Panc1 (cell line): Measurements from ENCODE around the gene ICA1. TPM values are rescaled to one million over a fixed set of nuclear protein-coding genes. Genes with fewer than 3 reads are reported as not detected.

Experiments used
- ATAC-seq: fragments of 200-7000 bp; cut with Tn5 transposase; 2 replicates; pipeline ENCODE4 v1.9.1; 2020; ENCODE audit warnings: mild to moderate bottlenecking, moderate library complexity
- BruUV-seq: library from RNA; stranded (reverse); fragments of 400-500 nt; replicated peaks from 2 replicates; lab custom pipeline; 2021; lab: Mats Ljungman, UMichigan
- CTCF ChIA-PET: fragments of 300-600 bp; sonication (Branson Sonifier 250); formaldehyde crosslinking; loops from one replicate; lab custom pipeline; 2022; ENCODE audit warnings: antibody characterized with exemption; lab: Charles Lee
- POLR2A ChIA-PET: fragments of 300-600 bp; sonication (Branson Sonifier 250); formaldehyde crosslinking; loops from one replicate; lab custom pipeline; 2022; ENCODE audit warnings: antibody characterized with exemption; lab: Charles Lee
- DNase-seq: peaks from one replicate; pipeline ENCODE4 v3.0.0-alpha.2; 2010; ENCODE audit warnings: low read depth, low spot score
- H3K27ac ChIP-seq: 2 replicates; pipeline ENCODE4 v1.5.1; 2011; ENCODE audit warnings: mild to moderate bottlenecking, low read length, inconsistent platforms
- H3K27me3 ChIP-seq: fragments of 200-500 bp; sonication (Bioruptor generic); 2 replicates; pipeline ENCODE4 v1.6.0; 2014; ENCODE audit warnings: low read length, inconsistent platforms; ENCODE audit not compliant: control insufficient read depth, insufficient read depth
- H3K36me3 ChIP-seq: fragments of 200-500 bp; sonication (Bioruptor generic); 2 replicates; pipeline ENCODE4 v1.5.1; 2014; ENCODE audit warnings: inconsistent platforms, mild to moderate bottlenecking, low read length, moderate library complexity; ENCODE audit not compliant: control insufficient read depth, insufficient read depth
- H3K4me1 ChIP-seq: 2 replicates; pipeline ENCODE4 v1.5.1; 2011; ENCODE audit warnings: inconsistent platforms, mild to moderate bottlenecking, low read length, moderate library complexity; ENCODE audit not compliant: control insufficient read depth, insufficient read depth
- H3K4me3 ChIP-seq, 2 experiments: 2 replicates each; pipeline ENCODE4 v1.5.1; 2011 to 2012; ENCODE audit warnings: low read depth in 2 of 2, low read length in 2 of 2, mild to moderate bottlenecking in 2 of 2, inconsistent platforms in 1 of 2, moderate library complexity in 1 of 2
- H3K9me3 ChIP-seq: fragments of 200-500 bp; sonication (Bioruptor generic); 2 replicates; pipeline ENCODE4 v1.5.1; 2014; ENCODE audit warnings: low read depth, mild to moderate bottlenecking, inconsistent platforms, low read length, moderate library complexity; ENCODE audit not compliant: control insufficient read depth, insufficient read depth
- POLR2AphosphoS5 ChIP-seq: IDR thresholded peaks from 2 replicates; pipeline ENCODE4 v1.6.1; 2012; ENCODE audit warnings: mild to moderate bottlenecking, low read depth, low read length, moderate library complexity
- REST ChIP-seq, 2 experiments: IDR thresholded peaks; 2 replicates each; pipeline ENCODE4 v1.6.1; 2011 to 2012; ENCODE audit warnings: low read depth in 2 of 2, control low read depth in 1 of 2, low read length in 1 of 2, mild to moderate bottlenecking in 1 of 2, moderate library complexity in 1 of 2; ENCODE audit not compliant: insufficient read depth in 1 of 2
- SIN3A ChIP-seq: IDR thresholded peaks from 2 replicates; pipeline ENCODE4 v1.6.1; 2012; ENCODE audit warnings: low read depth, mild to moderate bottlenecking, low read length, moderate library complexity, borderline replicate concordance; ENCODE audit not compliant: insufficient read depth
- TCF7L2 ChIP-seq: IDR thresholded peaks from 2 replicates; pipeline ENCODE4 v1.6.1; 2011; ENCODE audit warnings: mild to moderate bottlenecking, low read depth, low read length, inconsistent platforms
- in situ Hi-C: cut with HindIII; loops from 2 replicates; pipeline ENCODE4 v1.10.0; 2016; ENCODE audit warnings: low sequenced_read_pairs, low pct_unique_long_range_greater_than_20kb
- intact Hi-C: fragments of 100-400 bp; cut with micrococcal nuclease; formaldehyde crosslinking; loops from one replicate; pipeline ENCODE4 v1.10.0; 2022; ENCODE audit not compliant: unreplicated experiment
- total RNA-seq: library from RNA; stranded (reverse); gene quantifications from one replicate; pipeline ENCODE4 v1.2.1, GENCODE V29; 2021; ENCODE audit not compliant: unreplicated experiment
- TF ChIP-seq, protein P1 (sequence below): fragments of 450-650 bp; IDR thresholded peaks from 2 replicates; pipeline ENCODE4 v1.5.1; 2017; ENCODE audit warnings: mild to moderate bottlenecking

Gene ICA1
- total RNA-seq, 1 experiment from 2014 or later, result 1.1 TPM

DNA sequence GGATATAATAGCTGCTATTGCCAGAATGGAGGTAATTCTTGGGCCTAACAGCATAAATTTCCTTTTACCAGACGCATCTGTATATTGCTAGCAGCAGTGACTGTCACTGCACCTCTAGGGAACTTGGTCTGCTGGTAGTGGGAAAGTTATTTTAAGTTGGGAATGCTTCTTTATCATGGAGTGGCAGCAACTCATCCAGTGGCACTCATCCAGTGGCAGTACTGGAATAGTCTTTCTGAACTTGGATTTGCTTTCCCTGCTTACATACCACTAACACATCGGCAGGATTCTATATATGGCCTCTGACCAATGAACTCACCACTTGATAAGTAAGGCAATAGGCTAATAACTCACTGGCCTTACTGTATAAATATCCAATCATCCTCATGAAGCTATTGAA, 22.0 kb upstream of the ICA1 start:
- in situ Hi-C loops, result no loop called here
- no TSS peak for BruUV-seq
- H3K27ac ChIP-seq, result no peak overlapping the region
- no peaks in the 10 kb centered on the region for H3K36me3 ChIP-seq
- TF ChIP-seq SIN3A (no peak), REST (IDR thresholded peaks at IDR 0.05; ENCODE audit: insufficient read depth in 1 of 2, low read depth in 2 of 2, low read length in 1 of 2) (no peak), POLR2AphosphoS5 (no peak), TCF7L2 (no peak)
- TF ChIP-seq, protein P1, sequence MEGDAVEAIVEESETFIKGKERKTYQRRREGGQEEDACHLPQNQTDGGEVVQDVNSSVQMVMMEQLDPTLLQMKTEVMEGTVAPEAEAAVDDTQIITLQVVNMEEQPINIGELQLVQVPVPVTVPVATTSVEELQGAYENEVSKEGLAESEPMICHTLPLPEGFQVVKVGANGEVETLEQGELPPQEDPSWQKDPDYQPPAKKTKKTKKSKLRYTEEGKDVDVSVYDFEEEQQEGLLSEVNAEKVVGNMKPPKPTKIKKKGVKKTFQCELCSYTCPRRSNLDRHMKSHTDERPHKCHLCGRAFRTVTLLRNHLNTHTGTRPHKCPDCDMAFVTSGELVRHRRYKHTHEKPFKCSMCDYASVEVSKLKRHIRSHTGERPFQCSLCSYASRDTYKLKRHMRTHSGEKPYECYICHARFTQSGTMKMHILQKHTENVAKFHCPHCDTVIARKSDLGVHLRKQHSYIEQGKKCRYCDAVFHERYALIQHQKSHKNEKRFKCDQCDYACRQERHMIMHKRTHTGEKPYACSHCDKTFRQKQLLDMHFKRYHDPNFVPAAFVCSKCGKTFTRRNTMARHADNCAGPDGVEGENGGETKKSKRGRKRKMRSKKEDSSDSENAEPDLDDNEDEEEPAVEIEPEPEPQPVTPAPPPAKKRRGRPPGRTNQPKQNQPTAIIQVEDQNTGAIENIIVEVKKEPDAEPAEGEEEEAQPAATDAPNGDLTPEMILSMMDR, result no peak
- ChIA-PET CTCF (no interaction called here), POLR2A (no interaction called here)
- H3K4me1 ChIP-seq, result no peaks in the 10 kb centered on the region
- H3K9me3 ChIP-seq, result no peaks in the 10 kb centered on the region
- ATAC-seq, result no peak
- intact Hi-C loops, result no loop called here
- DNase-seq, result no peak
- no peak overlapping the region for H3K4me3 ChIP-seq
- H3K27me3 ChIP-seq, result no peaks in the 10 kb centered on the region

DNA sequence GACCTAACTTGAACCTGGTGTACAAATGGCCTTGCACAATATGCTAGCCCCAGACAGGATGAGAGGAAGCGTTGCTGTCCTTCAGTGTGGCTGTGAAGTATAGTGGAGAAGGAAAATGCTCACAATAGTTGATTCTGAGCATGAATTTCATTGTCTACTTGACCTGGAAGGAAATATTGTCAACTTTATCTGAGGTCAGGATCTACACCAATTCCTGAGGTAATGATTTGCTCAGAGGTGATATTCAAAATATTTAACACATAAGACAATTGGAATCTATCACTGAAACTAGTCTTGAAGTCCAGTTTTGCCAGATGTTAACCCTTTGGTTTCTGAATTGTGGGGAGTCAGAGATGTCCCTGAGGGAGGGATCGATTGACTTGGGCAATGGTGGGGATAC, 20.9 kb upstream of the ICA1 start:
- POLR2A ChIA-PET, result no interaction called here
- intact Hi-C loops (no loop called here), in situ Hi-C loops (no loop called here)
- Histone ChIP-seq H3K9me3 (no peaks in the 10 kb centered on the region), H3K4me1 (no peaks in the 10 kb centered on the region), H3K27me3 (peaks cover 3% of the 10 kb centered on the region; the same call in 1 of the 2 replicates), H3K27ac (no peak overlapping the region), H3K4me3 (no peak overlapping the region), H3K36me3 (no peaks in the 10 kb centered on the region)
- no TSS peak for BruUV-seq
- ATAC-seq (no peak), DNase-seq (no peak)
- CTCF ChIA-PET, result no interaction called here
- TF ChIP-seq POLR2AphosphoS5 (no peak), SIN3A (no peak), REST (IDR thresholded peaks at IDR 0.05; ENCODE audit: insufficient read depth in 1 of 2, low read depth in 2 of 2, low read length in 1 of 2) (no peak), TCF7L2 (no peak)
- TF ChIP-seq, protein P1, result no peak
